ENCODE results near the gene MRPL33. TPM values are rescaled to one million over a fixed set of nuclear protein-coding genes. Genes with fewer than 3 reads are reported as not detected.

MRPL33 gene
- total and polyA plus RNA-seq, 4 donors: 31.2 to 130 (median 41.0) TPM

DNA sequence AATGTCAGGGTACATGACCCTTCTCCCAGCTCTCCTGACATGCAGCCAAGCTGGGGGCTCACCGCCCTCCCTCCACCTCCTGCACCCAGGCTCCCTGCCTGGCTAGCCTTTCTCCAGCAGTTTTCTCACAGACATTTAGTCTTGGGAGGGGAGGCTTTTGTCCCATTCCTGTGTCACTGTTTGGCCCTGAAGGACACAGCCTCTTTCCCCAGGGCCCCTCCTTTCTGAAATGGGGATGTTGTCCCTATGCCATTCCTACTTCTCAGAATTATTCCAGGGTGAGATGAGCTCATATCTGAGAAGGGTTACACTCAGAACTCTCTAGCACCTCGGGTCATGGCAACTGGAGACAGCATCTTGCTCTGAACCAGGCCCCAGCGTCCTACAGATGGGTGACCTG is 47.3 kb upstream of the MRPL33 start:
- no peaks in the 10 kb centered on the region for H3K36me3 ChIP-seq (ENCODE audit: control insufficient read depth in 4 of 4, insufficient read depth in 3 of 4, low read depth in 1 of 4, low read length in 3 of 4)
- H3K27ac ChIP-seq (ENCODE audit: low read depth in 1 of 2, low read length in 2 of 2): no peak overlapping the region
- no peak overlapping the region for H3K4me3 ChIP-seq (ENCODE audit: low read depth in 1 of 3, low read length in 3 of 3)
- H3K9me3 ChIP-seq (ENCODE audit: control insufficient read depth in 4 of 4, low read length in 3 of 4): no peaks in the 10 kb centered on the region
- peaks cover 0 to 5% (median 0%) of the 10 kb centered on the region in 4 donors for H3K4me1 ChIP-seq (ENCODE audit: control insufficient read depth in 4 of 4, insufficient read depth in 4 of 4, low read length in 3 of 4)
- no peaks in the 10 kb centered on the region for H3K27me3 ChIP-seq (ENCODE audit: control insufficient read depth in 4 of 4, insufficient read depth in 4 of 4, low read length in 3 of 4)
- 89% methylated on average over 3 of the region's 3 CpGs for WGBS
- no peak for TF ChIP-seq JUND (IDR thresholded peaks at IDR 0.05)
- TF ChIP-seq HNF4A (conservative IDR thresholded peaks at IDR 0.05): no peak
- no peak for TF ChIP-seq TAF1 (conservative IDR thresholded peaks at IDR 0.05)
- TF ChIP-seq RAD21 (IDR thresholded peaks at IDR 0.05): no peak
- TF ChIP-seq, protein P1, sequence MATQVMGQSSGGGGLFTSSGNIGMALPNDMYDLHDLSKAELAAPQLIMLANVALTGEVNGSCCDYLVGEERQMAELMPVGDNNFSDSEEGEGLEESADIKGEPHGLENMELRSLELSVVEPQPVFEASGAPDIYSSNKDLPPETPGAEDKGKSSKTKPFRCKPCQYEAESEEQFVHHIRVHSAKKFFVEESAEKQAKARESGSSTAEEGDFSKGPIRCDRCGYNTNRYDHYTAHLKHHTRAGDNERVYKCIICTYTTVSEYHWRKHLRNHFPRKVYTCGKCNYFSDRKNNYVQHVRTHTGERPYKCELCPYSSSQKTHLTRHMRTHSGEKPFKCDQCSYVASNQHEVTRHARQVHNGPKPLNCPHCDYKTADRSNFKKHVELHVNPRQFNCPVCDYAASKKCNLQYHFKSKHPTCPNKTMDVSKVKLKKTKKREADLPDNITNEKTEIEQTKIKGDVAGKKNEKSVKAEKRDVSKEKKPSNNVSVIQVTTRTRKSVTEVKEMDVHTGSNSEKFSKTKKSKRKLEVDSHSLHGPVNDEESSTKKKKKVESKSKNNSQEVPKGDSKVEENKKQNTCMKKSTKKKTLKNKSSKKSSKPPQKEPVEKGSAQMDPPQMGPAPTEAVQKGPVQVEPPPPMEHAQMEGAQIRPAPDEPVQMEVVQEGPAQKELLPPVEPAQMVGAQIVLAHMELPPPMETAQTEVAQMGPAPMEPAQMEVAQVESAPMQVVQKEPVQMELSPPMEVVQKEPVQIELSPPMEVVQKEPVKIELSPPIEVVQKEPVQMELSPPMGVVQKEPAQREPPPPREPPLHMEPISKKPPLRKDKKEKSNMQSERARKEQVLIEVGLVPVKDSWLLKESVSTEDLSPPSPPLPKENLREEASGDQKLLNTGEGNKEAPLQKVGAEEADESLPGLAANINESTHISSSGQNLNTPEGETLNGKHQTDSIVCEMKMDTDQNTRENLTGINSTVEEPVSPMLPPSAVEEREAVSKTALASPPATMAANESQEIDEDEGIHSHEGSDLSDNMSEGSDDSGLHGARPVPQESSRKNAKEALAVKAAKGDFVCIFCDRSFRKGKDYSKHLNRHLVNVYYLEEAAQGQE (IDR thresholded peaks at IDR 0.05): no peak
- TF ChIP-seq, protein P2, sequence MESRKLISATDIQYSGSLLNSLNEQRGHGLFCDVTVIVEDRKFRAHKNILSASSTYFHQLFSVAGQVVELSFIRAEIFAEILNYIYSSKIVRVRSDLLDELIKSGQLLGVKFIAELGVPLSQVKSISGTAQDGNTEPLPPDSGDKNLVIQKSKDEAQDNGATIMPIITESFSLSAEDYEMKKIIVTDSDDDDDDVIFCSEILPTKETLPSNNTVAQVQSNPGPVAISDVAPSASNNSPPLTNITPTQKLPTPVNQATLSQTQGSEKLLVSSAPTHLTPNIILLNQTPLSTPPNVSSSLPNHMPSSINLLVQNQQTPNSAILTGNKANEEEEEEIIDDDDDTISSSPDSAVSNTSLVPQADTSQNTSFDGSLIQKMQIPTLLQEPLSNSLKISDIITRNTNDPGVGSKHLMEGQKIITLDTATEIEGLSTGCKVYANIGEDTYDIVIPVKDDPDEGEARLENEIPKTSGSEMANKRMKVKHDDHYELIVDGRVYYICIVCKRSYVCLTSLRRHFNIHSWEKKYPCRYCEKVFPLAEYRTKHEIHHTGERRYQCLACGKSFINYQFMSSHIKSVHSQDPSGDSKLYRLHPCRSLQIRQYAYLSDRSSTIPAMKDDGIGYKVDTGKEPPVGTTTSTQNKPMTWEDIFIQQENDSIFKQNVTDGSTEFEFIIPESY (IDR thresholded peaks at IDR 0.05): no peak
- no peak for TF ChIP-seq NR2F2 (IDR thresholded peaks at IDR 0.05)
- TF ChIP-seq SP1 (IDR thresholded peaks at IDR 0.05): no peak
- TF ChIP-seq, protein P3, sequence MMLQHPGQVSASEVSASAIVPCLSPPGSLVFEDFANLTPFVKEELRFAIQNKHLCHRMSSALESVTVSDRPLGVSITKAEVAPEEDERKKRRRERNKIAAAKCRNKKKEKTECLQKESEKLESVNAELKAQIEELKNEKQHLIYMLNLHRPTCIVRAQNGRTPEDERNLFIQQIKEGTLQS (IDR thresholded peaks at IDR 0.05): no peak
- no peak for TF ChIP-seq FOXA2 (IDR thresholded peaks at IDR 0.05)
- TF ChIP-seq GABPA (IDR thresholded peaks at IDR 0.05 in 1 of 2, conservative IDR thresholded peaks at IDR 0.05 in 1 of 2): no peak
- no peak for TF ChIP-seq FOXA1 (IDR thresholded peaks at IDR 0.05)
- TF ChIP-seq, protein P4, sequence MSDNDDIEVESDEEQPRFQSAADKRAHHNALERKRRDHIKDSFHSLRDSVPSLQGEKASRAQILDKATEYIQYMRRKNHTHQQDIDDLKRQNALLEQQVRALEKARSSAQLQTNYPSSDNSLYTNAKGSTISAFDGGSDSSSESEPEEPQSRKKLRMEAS (IDR thresholded peaks at IDR 0.05): no peak
- TF ChIP-seq RXRA (IDR thresholded peaks at IDR 0.05): no peak
- TF ChIP-seq EGR1 (IDR thresholded peaks at IDR 0.05; ENCODE audit: low read depth in 2 of 2): no peak
- no peak overlapping the region for H3K9ac ChIP-seq (ENCODE audit: low read depth in 1 of 2, low read length in 2 of 2)
- no peak for DNase-seq (ENCODE audit: low spot score)

DNA sequence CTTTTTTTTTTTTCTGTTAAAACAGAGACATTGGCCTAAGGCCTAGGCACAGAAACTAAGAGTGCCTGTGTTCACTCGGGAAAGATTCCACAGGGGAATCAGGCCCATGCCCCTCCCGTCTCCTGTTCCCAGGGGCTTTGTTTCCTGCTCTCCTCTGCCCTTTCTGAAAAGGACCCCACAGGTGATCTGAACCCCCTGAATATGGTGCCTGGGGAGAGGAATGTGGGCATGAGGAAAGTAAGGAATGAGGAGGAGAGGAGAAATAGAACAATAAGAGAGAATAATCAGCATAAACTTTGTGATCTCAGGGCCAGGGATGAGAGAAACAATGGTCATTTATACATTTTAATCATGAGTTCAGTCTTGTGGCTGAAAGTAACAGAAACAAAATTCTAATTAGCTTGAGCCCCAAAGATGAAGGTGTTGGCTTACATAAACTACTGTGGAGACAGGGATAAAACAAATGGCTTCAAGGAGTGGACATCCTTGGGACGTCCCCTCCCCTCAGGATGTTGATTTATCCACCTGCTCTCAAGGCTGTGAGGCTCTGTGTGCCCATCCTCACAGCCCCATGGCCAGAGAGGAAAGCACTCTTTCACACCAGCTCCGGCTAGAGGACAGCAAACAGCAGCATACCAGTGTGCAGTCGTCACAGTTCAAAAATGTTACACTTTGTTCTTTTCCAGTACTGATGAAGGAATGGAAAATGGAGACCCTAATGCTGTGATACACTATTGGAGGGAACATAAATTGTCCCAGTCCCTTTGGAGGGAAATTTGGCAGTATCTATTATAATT is 46.4 kb upstream of the MRPL33 start:
- Histone ChIP-seq H3K9ac (ENCODE audit: low read depth in 1 of 2, low read length in 2 of 2) (no peak overlapping the region), H3K27ac (ENCODE audit: low read depth in 1 of 2, low read length in 2 of 2) (no peak overlapping the region), H3K36me3 (ENCODE audit: control insufficient read depth in 4 of 4, insufficient read depth in 3 of 4, low read depth in 1 of 4, low read length in 3 of 4) (no peaks in the 10 kb centered on the region), H3K9me3 (ENCODE audit: control insufficient read depth in 4 of 4, low read length in 3 of 4) (no peaks in the 10 kb centered on the region), H3K4me3 (ENCODE audit: low read depth in 1 of 3, low read length in 3 of 3) (no peak overlapping the region), H3K4me1 (ENCODE audit: control insufficient read depth in 4 of 4, insufficient read depth in 4 of 4, low read length in 3 of 4) (peaks cover 0 to 5% (median 0%) of the 10 kb centered on the region in 4 donors), H3K27me3 (ENCODE audit: control insufficient read depth in 4 of 4, insufficient read depth in 4 of 4, low read length in 3 of 4) (no peaks in the 10 kb centered on the region)
- 83% methylated on average over 5 of the region's 5 CpGs for WGBS
- no peak for TF ChIP-seq GABPA (IDR thresholded peaks at IDR 0.05 in 1 of 2, conservative IDR thresholded peaks at IDR 0.05 in 1 of 2)
- TF ChIP-seq, protein P1 (IDR thresholded peaks at IDR 0.05): no peak
- TF ChIP-seq, protein P4 (IDR thresholded peaks at IDR 0.05): no peak
- no peak for TF ChIP-seq NR2F2 (IDR thresholded peaks at IDR 0.05)
- TF ChIP-seq, protein P5, sequence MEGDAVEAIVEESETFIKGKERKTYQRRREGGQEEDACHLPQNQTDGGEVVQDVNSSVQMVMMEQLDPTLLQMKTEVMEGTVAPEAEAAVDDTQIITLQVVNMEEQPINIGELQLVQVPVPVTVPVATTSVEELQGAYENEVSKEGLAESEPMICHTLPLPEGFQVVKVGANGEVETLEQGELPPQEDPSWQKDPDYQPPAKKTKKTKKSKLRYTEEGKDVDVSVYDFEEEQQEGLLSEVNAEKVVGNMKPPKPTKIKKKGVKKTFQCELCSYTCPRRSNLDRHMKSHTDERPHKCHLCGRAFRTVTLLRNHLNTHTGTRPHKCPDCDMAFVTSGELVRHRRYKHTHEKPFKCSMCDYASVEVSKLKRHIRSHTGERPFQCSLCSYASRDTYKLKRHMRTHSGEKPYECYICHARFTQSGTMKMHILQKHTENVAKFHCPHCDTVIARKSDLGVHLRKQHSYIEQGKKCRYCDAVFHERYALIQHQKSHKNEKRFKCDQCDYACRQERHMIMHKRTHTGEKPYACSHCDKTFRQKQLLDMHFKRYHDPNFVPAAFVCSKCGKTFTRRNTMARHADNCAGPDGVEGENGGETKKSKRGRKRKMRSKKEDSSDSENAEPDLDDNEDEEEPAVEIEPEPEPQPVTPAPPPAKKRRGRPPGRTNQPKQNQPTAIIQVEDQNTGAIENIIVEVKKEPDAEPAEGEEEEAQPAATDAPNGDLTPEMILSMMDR (IDR thresholded peaks at IDR 0.05; ENCODE audit: low read depth, low read length, missing input control): no peak
- no peak for TF ChIP-seq HNF4G (IDR thresholded peaks at IDR 0.05)
- peak; percentile 26 for TF ChIP-seq SP1 (IDR thresholded peaks at IDR 0.05)
- no peak for TF ChIP-seq FOXA2 (IDR thresholded peaks at IDR 0.05)
- no peak for TF ChIP-seq RXRA (IDR thresholded peaks at IDR 0.05)
- TF ChIP-seq, protein P3 (IDR thresholded peaks at IDR 0.05): no peak
- peak in 1 of 2 donors; percentile 18 for TF ChIP-seq JUND (IDR thresholded peaks at IDR 0.05)
- TF ChIP-seq RAD21 (IDR thresholded peaks at IDR 0.05): no peak
- no peak for TF ChIP-seq TAF1 (conservative IDR thresholded peaks at IDR 0.05)
- DNase-seq (ENCODE audit: low spot score): no peak
